WTC11 (cell line): ENCODE data around the gene CCP110. TPM values are rescaled to one million over a fixed set of nuclear protein-coding genes. Genes with fewer than 3 reads are reported as not detected.

Experiments
- ATAC-seq: fragments of 200-7000 bp; cut with Tn5 transposase; 2 replicates; pipeline ENCODE4 v1.10.0; 2021; ENCODE audit warnings: mild to moderate bottlenecking, moderate library complexity
- CTCF ChIA-PET: fragments of 300-600 bp; sonication (Branson Sonifier 250); formaldehyde crosslinking; loops from one replicate; lab custom pipeline; 2021; ENCODE audit warnings: antibody characterized with exemption; lab: Charles Lee
- POLR2A ChIA-PET: fragments of 350-600 bp; sonication (Branson Sonifier 250); formaldehyde crosslinking; loops from one replicate; lab custom pipeline; 2021; ENCODE audit warnings: antibody characterized with exemption; lab: Charles Lee
- DNase-seq: peaks from one replicate; pipeline ENCODE4 v3.0.0; 2021; ENCODE audit warnings: low spot score
- H3K27ac Mint-ChIP-seq: 2 replicates; pipeline ENCODE4 v1.8.0; 2021; ENCODE audit warnings: mixed read lengths
- H3K27me3 Mint-ChIP-seq: 2 replicates; pipeline ENCODE4 v1.8.0; 2021; ENCODE audit warnings: low read depth, mild to moderate bottlenecking, moderate library complexity, mixed read lengths
- H3K36me3 Mint-ChIP-seq: 2 replicates; pipeline ENCODE4 v1.8.0; 2021; ENCODE audit warnings: mixed read lengths
- H3K4me1 Mint-ChIP-seq: 2 replicates; pipeline ENCODE4 v1.8.0; 2022; ENCODE audit warnings: mixed read lengths
- H3K4me3 Mint-ChIP-seq: 2 replicates; pipeline ENCODE4 v1.8.0; 2021; ENCODE audit warnings: mild to moderate bottlenecking, moderate library complexity, mixed read lengths
- H3K9me3 Mint-ChIP-seq: 2 replicates; pipeline ENCODE4 v1.8.0; 2021; ENCODE audit warnings: mixed read lengths
- IRF2 ChIP-seq: sonication (generic); formaldehyde crosslinking; IDR thresholded peaks from 2 replicates; pipeline ENCODE4 v1.8.0; 2022; ENCODE audit warnings: low read depth, missing genetic modification reagents, borderline replicate concordance
- JAZF1 ChIP-seq: fragments of 250-450 bp; sonication (Bioruptor Pico); IDR thresholded peaks from 2 replicates; pipeline ENCODE4 v1.9.0; 2021; ENCODE audit warnings: moderate library complexity, mild to moderate bottlenecking, inconsistent platforms
- JUN ChIP-seq: sonication (generic); formaldehyde crosslinking; IDR thresholded peaks from 2 replicates; pipeline ENCODE4 v1.8.0; 2023; ENCODE audit warnings: mild to moderate bottlenecking, missing genetic modification reagents
- MYBL2 ChIP-seq: sonication (generic); formaldehyde crosslinking; IDR thresholded peaks from 2 replicates; pipeline ENCODE4 v1.8.1; 2023; ENCODE audit warnings: mild to moderate bottlenecking, moderate library complexity, missing genetic modification reagents
- OVOL2 ChIP-seq: fragments of 250-450 bp; sonication (Bioruptor Pico); IDR thresholded peaks from 2 replicates; pipeline ENCODE4 v1.9.0; 2021; ENCODE audit warnings: mild to moderate bottlenecking, borderline replicate concordance
- SMAD3 ChIP-seq: sonication (generic); formaldehyde crosslinking; IDR thresholded peaks from 2 replicates; pipeline ENCODE4 v1.8.0; 2022; ENCODE audit warnings: missing genetic modification reagents, mild to moderate bottlenecking, borderline replicate concordance
- TEAD4 ChIP-seq: sonication (generic); formaldehyde crosslinking; IDR thresholded peaks from 2 replicates; pipeline ENCODE4 v1.8.0; 2022; ENCODE audit warnings: mild to moderate bottlenecking, missing genetic modification reagents
- TP53 ChIP-seq: sonication (generic); formaldehyde crosslinking; IDR thresholded peaks from 2 replicates; pipeline ENCODE4 v1.8.1; 2023; ENCODE audit warnings: mild to moderate bottlenecking, missing genetic modification reagents
- ZNF416 ChIP-seq: fragments of 250-450 bp; sonication (Bioruptor Pico); IDR thresholded peaks from 2 replicates; pipeline ENCODE4 v1.9.0; 2021; ENCODE audit warnings: mild to moderate bottlenecking, inconsistent platforms
- ZNF423 ChIP-seq: fragments of 250-450 bp; sonication (Bioruptor Pico); IDR thresholded peaks from 2 replicates; pipeline ENCODE4 v2.1.2; 2022; ENCODE audit warnings: mild to moderate bottlenecking, moderate library complexity
- ZNF671 ChIP-seq: fragments of 250-450 bp; sonication (Bioruptor Pico); IDR thresholded peaks from 2 replicates; pipeline ENCODE4 v1.8.0; 2021; ENCODE audit warnings: mild to moderate bottlenecking
- total RNA-seq: library from RNA; stranded (reverse); gene quantifications from 3 replicates; pipeline ENCODE4 v1.2.3, GENCODE V29; 2021
- TF ChIP-seq, protein P1 (sequence below): fragments of 250-450 bp; sonication (Bioruptor Pico); IDR thresholded peaks from 2 replicates; pipeline ENCODE4 v2.1.2; 2022; ENCODE audit warnings: mild to moderate bottlenecking, moderate library complexity
- TF ChIP-seq, protein P2 (sequence below): sonication (generic); formaldehyde crosslinking; IDR thresholded peaks from 2 replicates; pipeline ENCODE4 v1.8.0; 2023; ENCODE audit warnings: missing genetic modification reagents
- TF ChIP-seq, protein P3 (sequence below): sonication (generic); formaldehyde crosslinking; IDR thresholded peaks from 2 replicates; pipeline ENCODE4 v1.8.0; 2022; ENCODE audit warnings: mild to moderate bottlenecking, missing genetic modification reagents
- TF ChIP-seq, protein P4 (sequence below): sonication (generic); formaldehyde crosslinking; conservative IDR thresholded peaks from 2 replicates; pipeline ENCODE4 v1.8.1; 2023; ENCODE audit warnings: mild to moderate bottlenecking, low read depth, missing genetic modification reagents, moderate library complexity
- TF ChIP-seq, protein P5 (sequence below): sonication (generic); formaldehyde crosslinking; IDR thresholded peaks from 2 replicates; pipeline ENCODE4 v1.8.0; 2022; ENCODE audit warnings: mild to moderate bottlenecking, missing genetic modification reagents
- TF ChIP-seq, protein P6 (sequence below): sonication (generic); formaldehyde crosslinking; IDR thresholded peaks from 2 replicates; pipeline ENCODE4 v1.8.0; 2022; ENCODE audit warnings: missing genetic modification reagents
- TF ChIP-seq, protein P7 (sequence below): sonication (generic); formaldehyde crosslinking; IDR thresholded peaks from 2 replicates; pipeline ENCODE4 v1.8.0; 2022; ENCODE audit warnings: mild to moderate bottlenecking, missing genetic modification reagents

Gene CCP110
- total RNA-seq, 1 experiment from 2014 or later = 23.9 TPM

DNA sequence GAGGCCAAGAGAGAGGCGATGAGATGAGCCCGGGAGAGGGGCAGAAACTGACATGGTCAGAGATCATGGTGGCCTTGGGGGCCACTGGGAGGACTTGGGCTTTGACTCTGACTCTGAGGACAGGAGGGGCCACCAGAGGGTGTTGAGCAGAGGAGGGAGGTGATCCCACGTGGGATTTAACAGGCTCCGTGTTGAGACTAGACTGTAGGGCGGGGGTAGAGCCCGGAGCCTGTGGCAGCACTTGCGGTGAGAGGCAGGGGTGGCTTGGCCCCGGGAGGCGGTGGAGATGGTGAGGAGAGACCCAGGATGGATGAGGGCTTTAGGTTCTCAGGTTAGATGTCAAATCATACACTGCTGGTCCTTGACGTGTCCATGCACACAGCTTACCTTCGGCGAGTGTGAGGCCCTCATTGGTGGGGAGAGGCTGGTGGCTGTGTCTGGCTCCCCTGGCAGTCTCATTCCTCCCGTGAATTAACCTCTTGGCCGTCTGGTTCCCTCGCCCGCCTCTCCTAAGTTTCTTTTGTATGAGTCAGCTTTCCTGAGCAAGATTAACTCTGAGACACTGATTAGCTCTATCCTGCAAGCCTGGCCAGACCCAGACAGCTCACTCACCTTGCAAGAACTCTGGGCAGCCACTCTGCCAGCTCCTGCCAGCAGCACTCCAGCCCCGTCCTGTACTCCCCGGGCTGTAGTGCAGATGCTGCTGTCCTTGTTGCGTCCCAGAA, 71.5 kb downstream of the CCP110 start:
- H3K27me3 Mint-ChIP-seq = no peaks in the 10 kb centered on the region
- no peak for ATAC-seq
- peaks cover 22% of the 10 kb centered on the region for H3K36me3 Mint-ChIP-seq
- ChIA-PET POLR2A (no interaction called here), CTCF (interaction anchor here (0.6 to 10.7 kb wide), 2 partner anchors 11 to 738 kb away, joined by 3 to 119 read pairs; no protein-coding TSS in a partner anchor)
- no peak overlapping the region for H3K4me3 Mint-ChIP-seq
- DNase-seq = no peak
- peaks cover 18% of the 10 kb centered on the region for H3K4me1 Mint-ChIP-seq
- H3K27ac Mint-ChIP-seq = no peak overlapping the region; the same call in none of the 2 replicates
- H3K9me3 Mint-ChIP-seq = no peaks in the 10 kb centered on the region
- TF ChIP-seq, protein P1, sequence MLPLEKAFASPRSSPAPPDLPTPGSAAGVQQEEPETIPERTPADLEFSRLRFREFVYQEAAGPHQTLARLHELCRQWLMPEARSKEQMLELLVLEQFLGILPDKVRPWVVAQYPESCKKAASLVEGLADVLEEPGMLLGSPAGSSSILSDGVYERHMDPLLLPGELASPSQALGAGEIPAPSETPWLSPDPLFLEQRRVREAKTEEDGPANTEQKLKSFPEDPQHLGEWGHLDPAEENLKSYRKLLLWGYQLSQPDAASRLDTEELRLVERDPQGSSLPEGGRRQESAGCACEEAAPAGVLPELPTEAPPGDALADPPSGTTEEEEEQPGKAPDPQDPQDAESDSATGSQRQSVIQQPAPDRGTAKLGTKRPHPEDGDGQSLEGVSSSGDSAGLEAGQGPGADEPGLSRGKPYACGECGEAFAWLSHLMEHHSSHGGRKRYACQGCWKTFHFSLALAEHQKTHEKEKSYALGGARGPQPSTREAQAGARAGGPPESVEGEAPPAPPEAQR = no peak
- TF ChIP-seq, all 79 proteins: peak for 0

DNA sequence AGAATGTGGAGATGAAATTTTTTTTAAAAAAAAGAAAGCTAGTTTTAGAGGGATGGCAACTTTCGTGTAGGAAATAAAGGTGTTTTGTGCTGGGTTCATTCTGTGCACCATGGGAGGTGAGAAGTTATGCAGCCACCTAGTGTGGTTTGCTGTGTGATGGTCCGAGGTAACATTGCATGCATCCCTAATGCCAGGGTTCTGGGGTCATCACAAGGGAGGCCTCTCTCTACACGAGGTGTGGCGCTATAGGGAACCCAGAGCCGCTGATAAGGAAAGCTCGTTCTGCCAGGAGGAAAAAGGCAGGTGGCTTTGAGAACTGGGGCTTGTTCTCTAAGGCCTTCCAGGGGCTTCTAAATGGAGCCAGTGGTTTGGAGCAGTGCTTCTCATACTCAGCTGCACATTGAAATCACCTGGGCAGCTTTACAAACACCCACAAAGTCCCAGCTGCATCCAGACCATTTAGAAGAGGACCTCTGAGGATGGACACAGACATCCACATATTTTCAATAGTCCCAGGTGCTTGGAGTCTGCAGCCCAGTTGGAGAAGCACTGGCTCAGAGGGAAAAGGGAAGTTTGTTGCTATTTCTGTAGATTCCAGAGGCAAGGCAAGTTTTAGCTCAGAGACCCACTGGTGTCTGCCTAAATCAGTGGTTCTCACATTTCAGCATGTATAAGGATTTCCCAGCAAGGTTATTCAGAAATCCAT, 75.2 kb downstream of the CCP110 start:
- Mint-ChIP-seq H3K4me3 (no peak overlapping the region), H3K36me3 (peaks cover 21% of the 10 kb centered on the region), H3K27ac (no peak overlapping the region), H3K4me1 (peaks cover 25% of the 10 kb centered on the region), H3K27me3 (no peaks in the 10 kb centered on the region), H3K9me3 (no peaks in the 10 kb centered on the region)
- no peak for DNase-seq
- no peak for TF ChIP-seq TEAD4
- no peak for TF ChIP-seq MYBL2 (CRISPR knock-in tag)
- no peak for TF ChIP-seq JAZF1 (CRISPR knock-in tag)
- no peak for TF ChIP-seq OVOL2 (CRISPR knock-in tag)
- TF ChIP-seq, protein P2, sequence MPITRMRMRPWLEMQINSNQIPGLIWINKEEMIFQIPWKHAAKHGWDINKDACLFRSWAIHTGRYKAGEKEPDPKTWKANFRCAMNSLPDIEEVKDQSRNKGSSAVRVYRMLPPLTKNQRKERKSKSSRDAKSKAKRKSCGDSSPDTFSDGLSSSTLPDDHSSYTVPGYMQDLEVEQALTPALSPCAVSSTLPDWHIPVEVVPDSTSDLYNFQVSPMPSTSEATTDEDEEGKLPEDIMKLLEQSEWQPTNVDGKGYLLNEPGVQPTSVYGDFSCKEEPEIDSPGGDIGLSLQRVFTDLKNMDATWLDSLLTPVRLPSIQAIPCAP (CRISPR knock-in tag) = no peak
- no peak for TF ChIP-seq ZNF416
- no peak for TF ChIP-seq ZNF671
- TF ChIP-seq, protein P3, sequence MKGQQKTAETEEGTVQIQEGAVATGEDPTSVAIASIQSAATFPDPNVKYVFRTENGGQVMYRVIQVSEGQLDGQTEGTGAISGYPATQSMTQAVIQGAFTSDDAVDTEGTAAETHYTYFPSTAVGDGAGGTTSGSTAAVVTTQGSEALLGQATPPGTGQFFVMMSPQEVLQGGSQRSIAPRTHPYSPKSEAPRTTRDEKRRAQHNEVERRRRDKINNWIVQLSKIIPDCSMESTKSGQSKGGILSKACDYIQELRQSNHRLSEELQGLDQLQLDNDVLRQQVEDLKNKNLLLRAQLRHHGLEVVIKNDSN = no peak
- TF ChIP-seq JUN (CRISPR knock-in tag) = no peak
- TF ChIP-seq TP53 (CRISPR knock-in tag) = no peak
- TF ChIP-seq, protein P4, sequence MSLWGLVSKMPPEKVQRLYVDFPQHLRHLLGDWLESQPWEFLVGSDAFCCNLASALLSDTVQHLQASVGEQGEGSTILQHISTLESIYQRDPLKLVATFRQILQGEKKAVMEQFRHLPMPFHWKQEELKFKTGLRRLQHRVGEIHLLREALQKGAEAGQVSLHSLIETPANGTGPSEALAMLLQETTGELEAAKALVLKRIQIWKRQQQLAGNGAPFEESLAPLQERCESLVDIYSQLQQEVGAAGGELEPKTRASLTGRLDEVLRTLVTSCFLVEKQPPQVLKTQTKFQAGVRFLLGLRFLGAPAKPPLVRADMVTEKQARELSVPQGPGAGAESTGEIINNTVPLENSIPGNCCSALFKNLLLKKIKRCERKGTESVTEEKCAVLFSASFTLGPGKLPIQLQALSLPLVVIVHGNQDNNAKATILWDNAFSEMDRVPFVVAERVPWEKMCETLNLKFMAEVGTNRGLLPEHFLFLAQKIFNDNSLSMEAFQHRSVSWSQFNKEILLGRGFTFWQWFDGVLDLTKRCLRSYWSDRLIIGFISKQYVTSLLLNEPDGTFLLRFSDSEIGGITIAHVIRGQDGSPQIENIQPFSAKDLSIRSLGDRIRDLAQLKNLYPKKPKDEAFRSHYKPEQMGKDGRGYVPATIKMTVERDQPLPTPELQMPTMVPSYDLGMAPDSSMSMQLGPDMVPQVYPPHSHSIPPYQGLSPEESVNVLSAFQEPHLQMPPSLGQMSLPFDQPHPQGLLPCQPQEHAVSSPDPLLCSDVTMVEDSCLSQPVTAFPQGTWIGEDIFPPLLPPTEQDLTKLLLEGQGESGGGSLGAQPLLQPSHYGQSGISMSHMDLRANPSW = no peak
- TF ChIP-seq, protein P5, sequence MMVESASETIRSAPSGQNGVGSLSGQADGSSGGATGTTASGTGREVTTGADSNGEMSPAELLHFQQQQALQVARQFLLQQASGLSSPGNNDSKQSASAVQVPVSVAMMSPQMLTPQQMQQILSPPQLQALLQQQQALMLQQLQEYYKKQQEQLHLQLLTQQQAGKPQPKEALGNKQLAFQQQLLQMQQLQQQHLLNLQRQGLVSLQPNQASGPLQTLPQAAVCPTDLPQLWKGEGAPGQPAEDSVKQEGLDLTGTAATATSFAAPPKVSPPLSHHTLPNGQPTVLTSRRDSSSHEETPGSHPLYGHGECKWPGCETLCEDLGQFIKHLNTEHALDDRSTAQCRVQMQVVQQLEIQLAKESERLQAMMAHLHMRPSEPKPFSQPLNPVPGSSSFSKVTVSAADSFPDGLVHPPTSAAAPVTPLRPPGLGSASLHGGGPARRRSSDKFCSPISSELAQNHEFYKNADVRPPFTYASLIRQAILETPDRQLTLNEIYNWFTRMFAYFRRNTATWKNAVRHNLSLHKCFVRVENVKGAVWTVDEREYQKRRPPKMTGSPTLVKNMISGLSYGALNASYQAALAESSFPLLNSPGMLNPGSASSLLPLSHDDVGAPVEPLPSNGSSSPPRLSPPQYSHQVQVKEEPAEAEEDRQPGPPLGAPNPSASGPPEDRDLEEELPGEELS (CRISPR knock-in tag) = no peak
- no peak for TF ChIP-seq IRF2 (CRISPR knock-in tag)
- TF ChIP-seq SMAD3 = no peak
- TF ChIP-seq, protein P6, sequence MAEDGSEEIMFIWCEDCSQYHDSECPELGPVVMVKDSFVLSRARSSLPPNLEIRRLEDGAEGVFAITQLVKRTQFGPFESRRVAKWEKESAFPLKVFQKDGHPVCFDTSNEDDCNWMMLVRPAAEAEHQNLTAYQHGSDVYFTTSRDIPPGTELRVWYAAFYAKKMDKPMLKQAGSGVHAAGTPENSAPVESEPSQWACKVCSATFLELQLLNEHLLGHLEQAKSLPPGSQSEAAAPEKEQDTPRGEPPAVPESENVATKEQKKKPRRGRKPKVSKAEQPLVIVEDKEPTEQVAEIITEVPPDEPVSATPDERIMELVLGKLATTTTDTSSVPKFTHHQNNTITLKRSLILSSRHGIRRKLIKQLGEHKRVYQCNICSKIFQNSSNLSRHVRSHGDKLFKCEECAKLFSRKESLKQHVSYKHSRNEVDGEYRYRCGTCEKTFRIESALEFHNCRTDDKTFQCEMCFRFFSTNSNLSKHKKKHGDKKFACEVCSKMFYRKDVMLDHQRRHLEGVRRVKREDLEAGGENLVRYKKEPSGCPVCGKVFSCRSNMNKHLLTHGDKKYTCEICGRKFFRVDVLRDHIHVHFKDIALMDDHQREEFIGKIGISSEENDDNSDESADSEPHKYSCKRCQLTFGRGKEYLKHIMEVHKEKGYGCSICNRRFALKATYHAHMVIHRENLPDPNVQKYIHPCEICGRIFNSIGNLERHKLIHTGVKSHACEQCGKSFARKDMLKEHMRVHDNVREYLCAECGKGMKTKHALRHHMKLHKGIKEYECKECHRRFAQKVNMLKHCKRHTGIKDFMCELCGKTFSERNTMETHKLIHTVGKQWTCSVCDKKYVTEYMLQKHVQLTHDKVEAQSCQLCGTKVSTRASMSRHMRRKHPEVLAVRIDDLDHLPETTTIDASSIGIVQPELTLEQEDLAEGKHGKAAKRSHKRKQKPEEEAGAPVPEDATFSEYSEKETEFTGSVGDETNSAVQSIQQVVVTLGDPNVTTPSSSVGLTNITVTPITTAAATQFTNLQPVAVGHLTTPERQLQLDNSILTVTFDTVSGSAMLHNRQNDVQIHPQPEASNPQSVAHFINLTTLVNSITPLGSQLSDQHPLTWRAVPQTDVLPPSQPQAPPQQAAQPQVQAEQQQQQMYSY = no peak
- no peak for TF ChIP-seq ZNF423 (CRISPR knock-in tag)
- TF ChIP-seq, protein P7, sequence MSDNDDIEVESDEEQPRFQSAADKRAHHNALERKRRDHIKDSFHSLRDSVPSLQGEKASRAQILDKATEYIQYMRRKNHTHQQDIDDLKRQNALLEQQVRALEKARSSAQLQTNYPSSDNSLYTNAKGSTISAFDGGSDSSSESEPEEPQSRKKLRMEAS = no peak
- ATAC-seq = peak; percentile 64; the same call in 1 of the 2 replicates
- POLR2A ChIA-PET = interaction anchor here (0.5 to 1.4 kb wide), 2 partner anchors 43 to 229 kb away, joined by 3 to 4 read pairs; no protein-coding TSS in a partner anchor
- CTCF ChIA-PET = interaction anchor here (0.6 to 10.7 kb wide), 12 partner anchors 8 to 406 kb away, joined by 3 to 119 read pairs (median 3); partner anchors contain the start of genes GPRC5B and VPS35L
